GM13977 (cell line): ENCODE data around the gene TAGLN.
"Not testable (repeated sequence)": the region's sequence is repeated elsewhere in the genome, so short reads cannot be mapped to it uniquely, and the experiment has no call there.

ENCODE experiments used
- DNase-seq: peaks from one replicate; pipeline ENCODE4 v3.0.0; 2012; ENCODE audit warnings: low spot score
- CTCF ChIP-seq: IDR thresholded peaks from 2 replicates; pipeline ENCODE4 v1.5.1; 2012; ENCODE audit warnings: mild to moderate bottlenecking, control low read depth; ENCODE audit not compliant: insufficient read depth; ENCODE audit errors: extremely low read depth, missing control alignments
- in situ Hi-C: fragments of 300-500 bp; cut with MboI; formaldehyde crosslinking; loops from one replicate; pipeline ENCODE4 v1.12.0; 2022; ENCODE audit warnings: low sequenced_read_pairs, low pct_unique_long_range_greater_than_20kb, mixed read lengths, inconsistent platforms; ENCODE audit not compliant: unreplicated experiment

The TAGLN gene

GRCh38 chr11:117208710-117209109 lies 9.5 kb downstream of the TAGLN start:
- in situ Hi-C loops, result not testable (repeated sequence)

GRCh38 chr11:117209351-117210125 lies 10.4 kb downstream of the TAGLN start:
- DNase-seq, in situ Hi-C loops: not testable (repeated sequence)

More at GRCh38 chr11:117208710-117209109, 9.5 kb downstream of the TAGLN start:
- not testable (repeated sequence) for DNase-seq

- DNase-seq, result no peak
- no peak for TF ChIP-seq CTCF
- in situ Hi-C loops, result no loop called here
Observed at GRCh38 chr11:117210620-117211019, 11.4 kb downstream of the TAGLN start.

- no peak for DNase-seq
- in situ Hi-C loops, result no loop called here
- no peak for TF ChIP-seq CTCF
Observed at GRCh38 chr11:117212697-117213355, 13.7 kb downstream of the TAGLN start.

- in situ Hi-C loops, result no loop called here
- no peak for TF ChIP-seq CTCF
- DNase-seq, result no peak
Observed at GRCh38 chr11:117214404-117215110, 15.4 kb downstream of the TAGLN start.

GRCh38 chr11:117217141-117218084 lies 18.2 kb downstream of the TAGLN start:
- DNase-seq, result no peak
- in situ Hi-C loops, result no loop called here
- TF ChIP-seq CTCF, result no peak
